Ascending aorta (tissue), 2 donors: ENCODE measurements around the gene ALX4. TPM values are rescaled to one million over a fixed set of nuclear protein-coding genes. Genes with fewer than 3 reads are reported as not detected.

Experiments
- DNase-seq, 2 donors: peaks; one replicate each; pipeline ENCODE4 v3.0.0-alpha.2; 2019; ENCODE audit warnings: low spot score in 2 of 2
- H3K27ac ChIP-seq, 2 donors: fragments of 200-600 bp; sonication (generic); one replicate each; pipeline ENCODE4 v1.5.1; 2016 to 2017; ENCODE audit warnings: mild to moderate bottlenecking in 1 of 2
- H3K27me3 ChIP-seq: fragments of 200-600 bp; sonication (generic); one replicate; pipeline ENCODE4 v1.5.1; 2017
- H3K36me3 ChIP-seq, 2 donors: fragments of 200-600 bp; sonication (generic); one replicate each; pipeline ENCODE4 v1.5.1; 2016
- H3K4me1 ChIP-seq, 2 donors: fragments of 200-600 bp; sonication (generic); one replicate each; pipeline ENCODE4 v1.5.1; 2016 to 2017; ENCODE audit warnings: mild to moderate bottlenecking in 1 of 2
- H3K4me3 ChIP-seq, 2 donors: fragments of 200-600 bp; sonication (generic); one replicate each; pipeline ENCODE4 v1.5.1; 2016 to 2017; ENCODE audit warnings: mild to moderate bottlenecking in 1 of 2
- H3K9me3 ChIP-seq, 2 donors: fragments of 200-600 bp; sonication (generic); one replicate each; pipeline ENCODE4 v1.5.1; 2016
- CTCF ChIP-seq, 3 experiments: fragments of 200-600 bp in 2 of 3; fragments of 450-650 bp in 1 of 3; sonication (generic) in 2 of 3; IDR thresholded peaks; one replicate each; pipeline ENCODE4 v1.5.1; 2016 to 2019; ENCODE audit warnings: antibody characterized with exemption in 3 of 3, mild to moderate bottlenecking in 1 of 3, moderate library complexity in 1 of 3
- intact Hi-C: fragments of 100-400 bp; cut with DNase I; formaldehyde crosslinking; loops from one replicate; pipeline ENCODE4 v1.15.1; 2023
- total RNA-seq: library from RNA; depleted of rRNA; stranded (reverse); fragments of >200 nt; gene quantifications from one replicate; pipeline ENCODE4 v1.1.0, GENCODE V29; 2016

ALX4 gene
- total RNA-seq, 1 donor from 2014 or later = not detected

GRCh38 chr11:44347538-44347937 is 37.6 kb upstream of the ALX4 start:
- Histone ChIP-seq H3K27me3 (no peaks in the 10 kb centered on the region), H3K4me1 (no peaks in the 10 kb centered on the region), H3K27ac (no peak overlapping the region), H3K36me3 (no peaks in the 10 kb centered on the region), H3K9me3 (no peaks in the 10 kb centered on the region), H3K4me3 (no peak overlapping the region)
- no peak for DNase-seq
- intact Hi-C loops = no loop called here
- TF ChIP-seq CTCF (IDR thresholded peaks at IDR 0.05) = no peak

- TF ChIP-seq CTCF (IDR thresholded peaks at IDR 0.05) = no peak
- no peaks in the 10 kb centered on the region for H3K36me3 ChIP-seq
- no peaks in the 10 kb centered on the region for H3K4me1 ChIP-seq
- no peaks in the 10 kb centered on the region for H3K9me3 ChIP-seq
- H3K27me3 ChIP-seq = no peaks in the 10 kb centered on the region
- DNase-seq = no peak
- H3K4me3 ChIP-seq = no peak overlapping the region
- intact Hi-C loops = no loop called here
- no peak overlapping the region for H3K27ac ChIP-seq
These were observed 37.0 kb upstream of the ALX4 start for GRCh38 chr11:44346983-44347382.

GRCh38 chr11:44345781-44346180 is 35.8 kb upstream of the ALX4 start:
- Histone ChIP-seq H3K27ac (no peak overlapping the region), H3K27me3 (no peaks in the 10 kb centered on the region), H3K36me3 (no peaks in the 10 kb centered on the region), H3K4me3 (no peak overlapping the region), H3K4me1 (no peaks in the 10 kb centered on the region), H3K9me3 (no peaks in the 10 kb centered on the region)
- intact Hi-C loops = no loop called here
- no peak for TF ChIP-seq CTCF (IDR thresholded peaks at IDR 0.05)
- no peak for DNase-seq

- H3K36me3 ChIP-seq = no peaks in the 10 kb centered on the region
- H3K27me3 ChIP-seq = no peaks in the 10 kb centered on the region
- intact Hi-C loops = no loop called here
- H3K4me3 ChIP-seq = no peak overlapping the region
- no peaks in the 10 kb centered on the region for H3K4me1 ChIP-seq
- no peak for TF ChIP-seq CTCF (IDR thresholded peaks at IDR 0.05)
- H3K9me3 ChIP-seq = no peaks in the 10 kb centered on the region
- H3K27ac ChIP-seq = no peak overlapping the region
- DNase-seq = no peak
These were observed 35.0 kb upstream of the ALX4 start for GRCh38 chr11:44344921-44345320.

GRCh38 chr11:44344423-44344820 is 34.5 kb upstream of the ALX4 start:
- intact Hi-C loops = no loop called here

More at GRCh38 chr11:44344423-44344820, 34.5 kb upstream of the ALX4 start:
- DNase-seq = no peak
- Histone ChIP-seq H3K27me3 (no peaks in the 10 kb centered on the region), H3K4me1 (no peaks in the 10 kb centered on the region), H3K36me3 (no peaks in the 10 kb centered on the region), H3K4me3 (no peak overlapping the region), H3K9me3 (no peaks in the 10 kb centered on the region), H3K27ac (no peak overlapping the region)
- TF ChIP-seq CTCF (IDR thresholded peaks at IDR 0.05) = no peak
